Skin of body (tissue), 2 donors: ENCODE results near the gene PTK7. TPM values are rescaled to one million over a fixed set of nuclear protein-coding genes. Genes with fewer than 3 reads are reported as not detected.
"Not testable (repeated sequence)": the region's sequence is repeated elsewhere in the genome, so short reads cannot be mapped to it uniquely, and the experiment has no call there.

ENCODE experiments used
- DNase-seq: peaks from one replicate; lab custom pipeline; 2025; lab: John Stamatoyannopoulos, UW
- total RNA-seq: library from RNA; depleted of rRNA; stranded (reverse); fragments of >200 nt; gene quantifications from one replicate; pipeline ENCODE4 v1.2.3, GENCODE V29; 2014

The PTK7 gene
- 121 TPM for total RNA-seq

DNA sequence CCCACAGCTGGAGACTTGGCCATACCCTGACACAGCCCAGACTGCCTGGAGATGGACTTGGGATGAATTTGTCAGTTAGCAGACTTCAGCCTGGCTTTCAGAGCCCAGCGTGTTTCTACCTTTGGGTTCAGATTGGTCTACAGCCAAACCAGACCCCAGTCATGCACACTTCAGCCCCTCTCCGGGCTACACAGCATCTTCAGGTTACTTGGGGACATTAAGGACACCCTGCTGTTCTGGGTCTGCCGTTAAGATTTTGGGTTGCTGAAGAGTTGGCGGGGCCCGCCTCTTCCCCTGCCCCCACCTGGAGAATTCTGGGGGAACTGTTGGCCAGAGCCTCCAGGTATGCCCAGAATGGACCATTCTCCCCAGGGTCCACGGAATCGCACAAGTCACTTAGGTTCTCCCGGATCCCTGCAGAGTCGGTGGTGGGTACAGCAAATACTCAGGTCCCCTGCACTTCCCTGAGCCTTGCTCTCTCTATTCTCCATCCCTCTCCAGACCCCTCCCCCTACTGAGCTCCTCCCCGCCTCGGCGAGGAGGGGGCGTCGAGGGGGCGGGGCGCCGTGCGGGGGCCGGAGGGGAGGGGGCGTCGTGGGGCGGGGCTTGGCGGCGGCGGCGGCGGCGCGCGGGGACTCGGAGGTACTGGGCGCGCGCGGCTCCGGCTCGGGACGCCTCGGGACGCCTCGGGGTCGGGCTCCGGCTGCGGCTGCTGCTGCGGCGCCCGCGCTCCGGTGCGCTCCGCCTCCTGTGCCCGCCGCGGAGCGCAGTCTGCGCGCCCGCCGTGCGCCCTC, at the start of gene PTK7:
TSS of gene PTK7 (plus strand) at position 645 of the 794 bp plus-strand sequence. CDS start 175 bp downstream, outside the sequence.
- peak; percentile 75 for DNase-seq

DNA sequence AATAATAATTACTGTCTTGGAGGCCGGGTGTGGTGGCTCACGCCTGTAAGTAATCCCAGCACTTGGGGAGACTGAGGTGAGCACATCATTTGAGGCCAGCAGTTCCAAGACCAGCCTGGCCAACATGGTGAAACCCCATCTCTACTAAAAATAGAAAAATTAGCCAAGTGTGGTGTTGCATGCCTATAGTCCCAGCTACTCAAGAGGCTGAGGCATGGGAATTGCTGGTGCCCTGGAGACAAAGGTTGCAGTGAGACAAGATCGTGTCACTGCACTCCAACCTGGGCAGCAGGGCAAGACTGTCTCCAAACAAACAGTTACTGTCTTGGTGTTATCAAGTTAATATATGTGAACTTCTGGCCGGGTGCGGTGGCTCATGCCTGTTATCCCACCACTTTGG, 49.7 kb upstream of the PTK7 start:
- DNase-seq = no peak

DNA sequence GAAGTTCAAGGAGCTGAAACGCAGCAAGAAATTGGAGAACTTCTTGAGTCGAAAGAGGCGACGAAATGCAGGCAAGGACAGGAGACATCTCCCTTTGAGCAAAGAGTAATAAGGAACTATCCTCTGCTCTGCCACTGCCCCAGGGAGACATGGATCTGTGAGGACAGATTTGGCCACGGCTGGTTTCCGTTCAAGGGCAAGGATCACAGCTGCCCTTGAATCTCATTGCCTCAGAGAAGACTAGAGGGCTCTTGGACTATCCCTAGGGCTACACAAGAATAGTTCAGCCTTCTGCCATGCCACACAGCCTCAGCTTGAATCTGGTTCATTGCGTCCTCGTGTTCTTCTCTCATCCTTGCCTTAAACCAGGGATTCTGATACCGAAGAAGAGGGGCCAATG, 47.0 kb upstream of the PTK7 start:
- DNase-seq = no peak

DNA sequence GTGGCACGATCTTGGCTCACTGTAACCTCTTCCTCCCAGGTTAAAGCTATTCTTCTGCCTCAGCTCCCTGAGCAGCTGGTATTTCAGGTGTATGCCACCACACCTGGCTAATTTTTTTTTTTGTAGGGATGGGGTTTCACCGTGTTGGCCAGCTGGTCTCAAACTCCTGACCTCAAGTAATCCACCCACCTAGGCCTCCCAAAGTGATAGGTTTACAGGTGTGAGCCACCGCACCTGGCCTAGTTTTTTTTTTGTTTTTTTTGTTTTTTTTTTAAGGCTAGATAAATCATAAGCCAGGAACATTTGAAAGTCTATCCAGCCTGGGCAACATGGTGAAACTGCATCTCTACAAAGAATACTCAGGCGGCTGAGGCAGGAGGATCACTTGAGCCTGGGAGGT, 43.8 kb upstream of the PTK7 start:
- DNase-seq = no peak

DNA sequence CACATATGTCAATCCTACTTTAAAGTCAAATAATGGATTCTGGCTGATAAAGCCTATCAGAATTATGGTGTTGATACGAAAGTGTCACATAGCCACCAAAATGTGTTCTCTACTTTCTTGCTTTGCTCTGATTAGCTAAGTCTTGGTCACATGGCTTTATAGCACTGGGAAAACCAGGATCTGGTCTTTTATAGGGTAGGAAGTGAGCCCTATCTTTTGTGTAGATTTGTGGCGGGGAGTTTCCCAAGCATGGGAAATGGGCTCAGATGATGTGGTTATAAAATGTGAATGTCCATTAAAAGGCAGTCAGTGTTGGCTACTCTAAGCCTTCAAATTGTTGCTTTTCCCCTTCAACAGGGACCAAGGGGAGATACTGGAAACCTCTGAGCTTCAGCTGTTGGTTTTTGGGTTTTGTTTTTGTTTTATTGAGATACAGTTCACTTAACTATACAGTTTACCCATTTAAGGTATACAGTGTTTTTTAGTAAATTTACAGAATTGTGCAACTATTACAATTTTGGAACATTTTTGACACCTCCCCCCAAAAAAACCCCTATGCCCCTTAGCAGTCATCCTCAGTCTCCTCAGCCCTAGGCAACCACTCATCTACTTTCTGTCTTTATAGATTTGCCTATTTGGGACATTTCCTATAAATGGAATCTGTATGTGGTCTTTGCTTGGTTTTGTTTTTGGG, 42.5 kb upstream of the PTK7 start:
- DNase-seq = no peak

DNA sequence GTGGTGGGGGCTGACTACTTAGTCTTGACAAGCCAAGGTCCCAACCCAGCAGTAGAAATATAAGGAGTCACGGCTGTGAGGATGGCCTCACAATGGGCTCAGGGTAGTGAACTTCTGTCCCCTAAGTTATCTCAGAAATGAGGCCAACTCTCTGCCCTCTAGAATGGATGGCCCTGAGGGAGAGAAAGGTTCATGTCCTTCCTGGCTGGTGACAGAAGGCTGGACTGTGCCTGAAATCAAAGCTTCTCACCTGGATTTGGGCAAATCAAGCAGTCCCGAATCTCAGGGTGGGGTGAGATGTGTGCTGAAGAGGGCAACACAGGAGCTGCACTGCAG, 42.0 kb upstream of the PTK7 start:
- DNase-seq = no peak

DNA sequence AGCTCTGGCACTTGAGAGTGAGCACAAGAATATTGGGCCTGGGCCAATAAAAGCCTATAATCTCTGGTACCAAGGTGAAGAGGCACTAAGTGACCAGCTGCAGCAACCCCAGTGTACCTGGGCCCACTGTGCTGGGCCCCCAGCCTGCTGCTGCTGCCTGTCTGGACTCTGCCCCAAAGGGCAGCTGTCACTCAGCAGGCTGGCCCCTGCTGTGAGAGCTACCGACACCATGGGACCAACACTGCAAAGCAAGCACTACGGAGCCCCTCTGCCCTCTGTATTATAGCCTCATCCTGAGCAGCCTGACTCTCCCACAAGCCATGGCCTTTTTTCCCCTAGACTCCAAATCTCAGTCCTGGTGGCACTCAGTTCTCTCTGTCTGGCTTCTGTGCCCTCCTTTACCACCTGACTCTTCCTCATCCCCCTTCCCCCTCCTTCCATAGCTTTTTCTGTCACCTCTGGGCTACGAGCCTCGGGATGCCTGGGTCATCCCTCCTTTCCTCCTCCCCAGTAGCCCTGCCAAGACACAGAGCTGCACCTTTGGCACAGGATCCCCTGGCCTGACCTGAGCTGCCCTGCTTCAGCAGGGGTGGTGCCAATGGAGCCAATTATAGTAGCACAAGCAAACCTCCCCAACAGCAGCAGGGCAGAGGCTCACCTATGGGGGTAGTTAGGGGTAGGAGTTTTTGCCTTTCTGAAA, 40.5 kb upstream of the PTK7 start:
- DNase-seq = no peak

DNA sequence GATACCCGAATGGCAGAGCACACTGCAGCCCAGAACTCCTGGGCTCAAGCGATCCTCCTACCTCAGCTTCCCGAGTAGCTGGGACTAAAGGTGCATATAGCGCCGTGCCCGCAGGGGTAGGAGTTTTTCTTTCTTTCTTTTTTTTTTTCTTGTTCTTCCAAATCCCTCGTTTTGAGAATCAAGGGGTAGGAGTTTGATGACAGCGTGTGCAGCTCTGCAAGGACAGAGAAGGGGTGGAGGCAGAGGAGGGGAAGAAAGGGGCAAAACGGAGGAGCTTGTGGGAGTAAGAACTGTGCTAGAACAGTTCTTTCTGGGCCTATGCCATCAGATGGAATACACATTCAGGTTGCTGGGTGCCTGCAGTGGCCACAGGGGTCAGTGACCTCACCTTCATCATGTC, 39.4 kb upstream of the PTK7 start:
- no peak for DNase-seq

DNA sequence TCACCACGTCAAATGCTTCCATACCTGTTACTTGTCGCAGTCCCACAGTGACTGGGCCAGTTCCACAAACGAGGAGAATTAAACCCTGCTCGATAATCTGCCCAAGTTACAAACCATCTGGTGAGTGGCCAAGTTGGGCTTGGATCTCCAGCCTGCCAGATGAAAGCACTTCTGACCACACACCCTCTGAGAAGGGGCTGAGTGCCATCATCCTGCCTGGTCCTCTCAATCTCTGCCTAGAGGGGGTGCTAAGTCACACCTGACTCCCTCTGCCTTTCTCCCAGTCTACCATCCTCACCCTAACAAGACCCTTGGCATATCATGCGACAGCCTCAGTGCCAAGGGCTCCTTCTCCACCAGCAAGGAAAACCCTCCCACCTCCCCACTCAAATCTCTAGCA, 38.9 kb upstream of the PTK7 start:
- DNase-seq = no peak

DNA sequence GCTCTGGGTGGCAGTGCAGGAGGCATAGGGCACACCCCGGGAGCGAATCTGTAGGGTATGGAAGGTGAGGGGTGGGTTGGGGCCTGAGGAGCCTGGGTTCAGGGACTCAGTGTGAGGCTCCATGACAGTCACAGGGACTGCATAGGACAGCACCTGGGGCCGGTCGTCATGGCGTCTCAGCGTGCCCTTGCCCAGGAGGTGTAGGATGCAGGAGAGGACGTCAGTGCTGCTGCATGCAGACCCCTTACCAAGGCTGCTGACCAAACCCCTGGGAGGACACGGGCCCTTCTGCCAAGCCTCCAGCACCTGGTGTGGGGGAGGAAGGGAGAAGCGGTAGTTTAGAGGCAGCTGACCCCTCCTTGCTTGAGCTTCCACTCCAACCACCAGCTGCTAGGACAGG, 38.4 kb upstream of the PTK7 start:
- no peak for DNase-seq

DNA sequence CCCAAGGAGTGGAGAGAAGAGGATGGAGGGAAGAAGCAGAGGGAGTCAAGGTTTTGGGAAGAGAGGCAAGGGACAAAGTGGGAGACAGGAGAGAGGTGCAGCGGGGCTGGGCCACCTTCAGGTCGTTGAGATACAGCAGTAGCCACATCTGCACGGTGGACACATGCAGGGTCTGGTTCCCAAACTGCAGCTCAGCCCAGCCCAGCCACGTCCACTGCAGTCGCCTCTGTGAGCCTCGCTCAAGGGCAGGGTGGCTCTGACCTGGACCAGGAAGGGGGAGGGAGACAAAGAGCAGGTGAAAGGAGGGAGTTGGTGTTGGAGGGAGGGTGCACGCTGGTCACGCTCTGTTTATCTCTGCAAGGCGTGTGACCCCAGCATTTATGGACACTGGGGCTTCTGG, 37.4 kb upstream of the PTK7 start:
- no peak for DNase-seq

DNA sequence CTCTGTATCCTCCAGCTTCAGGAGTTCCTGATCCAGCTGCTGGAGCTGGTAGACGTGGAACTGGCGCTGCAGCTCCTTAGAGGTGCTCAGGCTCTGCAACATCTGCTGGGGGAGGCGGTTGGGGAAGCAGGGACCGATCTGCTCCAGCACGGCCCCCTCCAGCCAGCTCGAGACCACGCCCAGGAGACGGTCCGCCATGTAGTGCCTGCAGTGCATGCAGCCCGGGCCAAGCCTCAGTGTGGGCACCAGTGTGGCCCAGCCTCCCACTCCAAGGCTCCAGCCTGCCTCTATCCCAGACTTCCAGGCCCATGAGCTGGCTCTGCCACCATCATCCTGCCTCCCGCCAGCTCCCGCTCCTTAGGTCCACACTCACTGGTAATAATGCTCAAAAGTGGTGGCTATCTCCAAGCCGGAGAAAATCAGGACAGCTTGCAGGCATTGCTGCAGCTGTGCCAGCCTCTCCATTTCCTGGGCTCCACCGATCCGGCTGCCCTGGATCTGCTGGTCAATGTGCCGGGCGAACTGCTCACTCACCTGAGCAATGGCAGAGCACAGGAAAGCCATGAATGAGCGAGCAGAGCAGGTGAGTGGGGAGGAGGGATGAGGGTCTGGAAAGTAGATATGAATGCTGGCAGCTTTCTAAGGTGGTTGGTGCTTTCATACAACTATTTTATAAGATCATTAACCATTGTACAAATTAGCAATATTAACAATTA, 35.4 kb upstream of the PTK7 start:
- DNase-seq = no peak

DNA sequence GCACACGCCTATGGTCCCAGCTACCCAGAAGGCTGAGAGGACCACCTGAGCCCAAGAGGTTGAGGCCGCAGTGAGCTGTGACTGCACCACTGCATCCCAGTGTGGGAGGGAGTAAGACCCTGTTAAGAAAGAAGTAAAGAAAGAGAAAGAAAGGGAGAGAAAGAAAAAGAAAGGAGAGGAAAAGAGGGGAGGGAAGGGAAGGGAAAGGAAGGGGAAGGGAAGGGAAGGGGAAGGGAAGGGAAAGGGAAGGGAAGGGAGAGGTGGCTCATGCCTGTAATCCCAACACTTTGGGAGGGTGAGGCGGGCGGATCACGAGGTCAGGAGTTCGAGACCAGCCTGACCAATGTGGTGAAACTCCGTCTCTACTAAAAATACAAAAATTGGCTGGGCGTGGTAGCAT, 34.6 kb upstream of the PTK7 start:
- not testable (repeated sequence) for DNase-seq

DNA sequence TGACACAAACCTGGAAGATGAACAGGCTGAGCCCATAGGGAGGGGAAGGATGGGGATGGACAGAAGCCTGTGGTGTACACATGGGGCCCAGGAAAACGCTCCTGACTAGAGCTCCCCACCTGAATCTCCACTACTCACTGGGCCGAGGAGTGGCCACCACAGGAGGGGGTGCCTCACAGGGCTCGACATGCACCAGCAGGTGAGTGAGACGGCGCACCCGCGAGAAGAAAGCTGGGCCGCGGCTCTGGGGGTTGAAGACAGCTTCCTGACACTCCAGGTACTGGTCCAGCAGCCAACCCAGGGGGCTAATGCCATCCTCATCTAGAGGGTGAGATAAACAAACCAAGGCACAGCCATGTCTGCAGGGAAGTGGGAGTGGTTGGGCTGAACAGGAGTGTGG, 32.8 kb upstream of the PTK7 start:
- no peak for DNase-seq

DNA sequence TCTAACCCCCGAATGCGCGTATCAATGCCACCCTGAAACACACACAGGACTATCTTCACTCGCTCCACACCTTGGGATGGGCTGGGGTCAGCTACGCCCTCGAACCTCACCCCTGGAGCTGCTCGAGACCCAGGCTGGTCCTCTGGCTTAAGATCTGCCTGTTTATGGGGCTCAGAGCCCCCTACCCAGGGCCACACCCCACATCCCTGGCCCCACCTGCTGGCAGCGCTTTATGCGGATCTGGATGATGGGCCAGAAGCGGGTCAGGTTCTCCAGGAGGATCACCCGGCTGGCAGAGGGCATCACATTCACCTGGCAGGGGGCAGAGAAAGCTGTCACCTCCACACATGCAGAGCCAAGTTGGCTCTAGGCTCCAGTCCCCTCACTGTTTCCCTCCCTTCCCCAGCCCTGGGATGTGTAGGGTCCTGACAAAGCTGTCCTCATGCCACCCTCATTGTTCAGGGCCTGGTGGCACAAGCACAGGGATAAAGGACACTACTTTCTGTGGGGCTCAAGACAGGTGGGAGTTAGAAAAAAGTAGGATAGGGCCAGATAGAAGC, 30.7 kb upstream of the PTK7 start:
- DNase-seq = no peak

DNA sequence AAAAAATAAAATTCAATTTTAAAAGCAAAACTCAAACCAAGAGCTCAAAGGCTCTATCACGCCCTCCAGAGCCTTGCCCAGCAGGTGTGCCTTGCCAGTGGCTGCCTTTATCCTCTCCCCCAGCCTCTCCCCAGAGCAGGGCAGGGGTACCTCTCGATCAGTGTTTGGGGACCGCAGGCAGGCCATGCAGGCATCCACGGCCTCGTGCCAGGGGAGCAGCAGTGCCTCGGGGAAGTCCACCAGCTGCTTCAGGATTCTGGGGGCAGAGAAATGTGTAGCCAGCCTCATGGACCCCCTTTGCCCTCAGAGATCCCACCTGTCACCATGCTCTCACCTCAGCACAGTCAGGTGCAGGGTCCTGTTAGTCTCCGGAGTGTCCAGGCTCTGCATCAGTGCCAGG, 28.1 kb upstream of the PTK7 start:
- no peak for DNase-seq

DNA sequence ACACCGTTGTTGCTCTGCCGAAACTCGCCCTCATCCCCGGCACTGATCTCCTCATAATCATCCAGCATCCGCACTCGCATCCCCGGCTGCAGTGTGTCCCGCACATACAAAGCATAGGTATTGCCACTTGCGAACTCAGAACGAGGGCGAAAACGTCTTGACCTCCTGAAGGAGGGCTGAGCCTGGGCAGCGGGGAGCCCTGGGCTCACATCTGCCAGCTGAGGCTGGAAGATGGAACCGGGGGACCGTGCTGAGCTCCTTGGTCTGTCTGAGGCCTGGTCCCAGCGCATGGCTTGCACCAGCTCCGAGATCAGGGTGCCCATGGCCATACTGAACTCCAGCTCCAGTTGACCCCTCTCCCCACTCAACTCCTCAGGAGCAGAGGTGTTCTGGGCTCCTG, 25.1 kb upstream of the PTK7 start:
- no peak for DNase-seq

DNA sequence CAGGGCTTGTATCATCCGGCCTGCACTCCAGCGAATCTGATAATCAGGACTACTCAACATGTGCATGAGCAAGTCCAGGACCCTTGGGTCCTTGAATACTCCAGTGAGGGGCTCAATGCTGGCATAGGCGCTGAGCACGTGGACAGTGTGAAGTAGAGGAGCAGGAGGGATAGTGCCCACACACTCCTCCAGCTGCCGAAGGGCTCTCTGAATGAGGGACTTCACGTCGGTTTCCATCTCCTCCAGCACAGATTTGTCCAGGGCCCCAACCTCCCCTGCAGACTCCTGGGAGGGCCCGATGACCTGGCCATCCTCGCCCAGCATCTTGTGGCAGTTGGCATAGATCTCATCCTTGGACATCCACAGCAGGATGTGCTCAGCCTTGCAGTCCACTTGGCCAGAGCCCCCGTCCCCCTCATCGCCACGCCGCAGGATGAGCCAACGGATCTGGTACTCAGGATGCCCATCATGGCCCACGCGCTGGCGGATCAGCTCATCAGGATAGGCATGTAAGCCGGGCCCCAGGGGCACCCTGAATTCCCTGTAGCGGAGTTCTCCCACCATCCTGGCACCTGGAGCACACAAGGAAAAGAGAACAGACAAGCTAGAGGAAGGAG, 23.8 kb upstream of the PTK7 start:
- no peak for DNase-seq

DNA sequence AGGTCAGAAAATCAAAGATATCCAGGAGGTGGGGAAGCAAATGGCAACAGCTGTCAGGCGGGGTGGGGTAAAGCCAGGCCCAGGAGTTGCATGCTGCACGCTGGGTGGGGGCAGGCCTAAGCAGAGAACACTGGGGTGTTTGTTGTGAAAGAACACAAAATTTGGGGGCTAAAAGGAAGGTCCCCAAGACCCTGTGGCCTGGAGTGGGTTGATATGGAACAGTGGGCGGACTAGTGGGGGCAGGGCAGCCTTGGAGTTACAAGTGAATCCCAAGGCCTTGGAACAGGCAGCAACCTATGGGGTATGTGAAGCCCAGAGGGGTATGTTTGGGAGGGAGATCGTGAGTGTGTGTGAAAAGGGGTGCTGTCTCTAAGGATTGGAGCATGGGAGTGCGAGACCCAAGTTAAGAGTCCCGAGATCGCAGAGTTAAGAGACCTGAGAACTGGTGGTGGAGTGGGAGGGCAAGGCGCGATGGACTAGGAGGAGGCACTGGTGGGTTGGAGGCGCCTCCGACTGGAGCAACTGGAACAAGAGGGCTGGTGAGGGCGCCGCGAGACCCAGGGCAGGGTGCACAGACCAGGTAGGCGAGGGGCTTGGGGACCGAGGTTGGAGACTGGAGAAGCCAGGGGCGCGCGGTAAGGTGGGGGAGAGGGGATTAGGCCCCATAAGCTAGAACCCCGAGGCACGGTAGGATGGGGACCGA, 23.1 kb upstream of the PTK7 start:
- DNase-seq = no peak

DNA sequence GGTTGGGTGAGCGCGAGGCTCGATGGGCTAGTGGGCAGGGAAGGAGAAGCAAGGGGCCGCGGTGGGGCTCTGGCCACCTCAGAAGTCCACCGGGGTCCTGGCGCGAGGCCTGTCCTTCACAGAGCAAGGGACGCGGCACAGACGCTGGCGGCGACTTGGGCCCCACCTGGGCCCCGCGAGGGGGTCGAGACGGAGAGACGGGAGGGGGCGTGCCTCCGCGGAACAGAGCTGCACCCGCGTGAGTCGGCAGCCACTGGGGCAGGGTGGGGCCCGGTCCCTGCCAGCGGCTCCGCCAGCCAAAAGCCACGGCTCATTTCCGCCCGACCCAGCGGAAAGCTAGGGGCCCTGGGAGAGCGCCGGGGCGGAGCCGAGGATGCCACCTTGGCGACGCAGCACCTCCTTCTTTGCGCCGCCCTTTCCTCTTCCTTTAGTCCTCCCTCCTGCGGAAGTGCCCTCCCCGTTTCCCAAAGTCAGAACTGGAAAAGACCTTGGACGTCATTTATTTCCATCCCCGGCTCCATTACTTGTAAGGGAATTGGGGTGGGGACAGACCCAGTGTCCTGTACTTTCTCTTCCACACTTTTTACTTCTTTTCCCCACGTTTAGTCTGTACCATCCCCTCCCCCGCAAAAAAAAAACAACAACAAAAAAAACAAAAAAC, 22.4 kb upstream of the PTK7 start, which contains the start of gene CUL7:
TSS of gene CUL7 (minus strand) at position 307 of the 661 bp plus-strand sequence. CDS start 1,063 bp downstream, outside the sequence.
- peak; percentile 97 for DNase-seq
